ENCODE data around the gene PIP5K1A. TPM values are rescaled to one million over a fixed set of nuclear protein-coding genes. Genes with fewer than 3 reads are reported as not detected.

The PIP5K1A gene
- 10 to 100 TPM; 23.4 to 46.8 (median 36.9) TPM for total RNA-seq

GRCh38 chr1:151198254-151199127 lies at the start of gene PIP5K1A:
PIP5K1A (plus strand) TSS chr1:151198552; CDS start chr1:151198997, 445 bp downstream.
- intact Hi-C loops (cut with DNase I; ENCODE audit: low total_unique reads) = loop anchor here (1.0 to 5.0 kb wide), 3 partner anchors 53 to 144 kb away; partner anchors contain the start of gene PI4KB

GRCh38 chr1:151156515-151156819 lies 41.9 kb upstream of the PIP5K1A start, which contains the start of gene TNFAIP8L2:
TNFAIP8L2 (plus strand) TSS chr1:151156649; CDS start chr1:151158698, 2,049 bp downstream.
- Histone ChIP-seq H3K36me3 (peaks cover 0 to 29% of the 10 kb centered on the region in 2 donors), H3K27me3 (no peaks in the 10 kb centered on the region), H3K4me1 (peaks cover 16 to 17% of the 10 kb centered on the region in 2 donors), H3K4me3 (peak within 1 kb of the TSS in 1 of 4 donors; percentile 33), H3K9me3 (no peaks in the 10 kb centered on the region), H3K27ac (peak within 1 kb of the TSS in 2 of 4 donors; percentile 12 to 29)
- no peak for TF ChIP-seq CTCF (IDR thresholded peaks at IDR 0.05 in 4 of 5, conservative IDR thresholded peaks at IDR 0.05 in 1 of 5)
- TF ChIP-seq POLR2A (IDR thresholded peaks at IDR 0.05) = no peak
- intact Hi-C loops (cut with DNase I; ENCODE audit: low total_unique reads) = loop anchor here (1.0 to 2.0 kb wide), 2 partner anchors 57 to 86 kb away; partner anchors contain the start of gene GABPB2
- DNase-seq (peak in 1 of 2 donors; percentile 30), ATAC-seq (peak in 1 of 2 donors; percentile 22)
- in situ Hi-C loops (cut with MboI; ENCODE audit: low sequenced_read_pairs in 4 of 4) = loop anchor here in 3 of 4 donors (5.0 to 10.0 kb wide), 2 partner anchors 52 to 59 kb away; no protein-coding TSS in a partner anchor

More at GRCh38 chr1:151198254-151199127, at the start of gene PIP5K1A:
- in situ Hi-C loops (cut with MboI; ENCODE audit: low sequenced_read_pairs in 4 of 4) = loop anchor here (5.0 to 10.0 kb wide), 3 partner anchors 54 to 146 kb away; partner anchors contain the start of genes PSMD4 (in 4 of the 4) and RFX5 (in 1 of the 4)
- ATAC-seq (peak; percentile 85 to 93), DNase-seq (peak; percentile 99)
- Histone ChIP-seq H3K4me3 (peak within 1 kb of the TSS; percentile 84 to 97 (median 93)), H3K4me1 (peaks cover 32 to 50% of the 10 kb centered on the region in 2 donors), H3K27me3 (no peaks in the 10 kb centered on the region), H3K36me3 (no peaks in the 10 kb centered on the region), H3K9me3 (no peaks in the 10 kb centered on the region), H3K27ac (peak within 1 kb of the TSS; percentile 96 to 99 (median 96))
- TF ChIP-seq POLR2A (IDR thresholded peaks at IDR 0.05) (peak; percentile 84 to 88), CTCF (IDR thresholded peaks at IDR 0.05 in 4 of 5, conservative IDR thresholded peaks at IDR 0.05 in 1 of 5) (peak in 1 of 5 experiments; percentile 12)

GRCh38 chr1:151157067-151157531 lies 41.3 kb upstream of the PIP5K1A start:
- Histone ChIP-seq H3K27ac (peak overlapping the region in 1 of 4 donors; percentile 12), H3K4me3 (peak overlapping the region in 1 of 4 donors; percentile 33), H3K27me3 (no peaks in the 10 kb centered on the region), H3K4me1 (peaks cover 16 to 17% of the 10 kb centered on the region in 2 donors), H3K36me3 (peaks cover 0 to 35% of the 10 kb centered on the region in 2 donors), H3K9me3 (no peaks in the 10 kb centered on the region)
- TF ChIP-seq CTCF (IDR thresholded peaks at IDR 0.05 in 4 of 5, conservative IDR thresholded peaks at IDR 0.05 in 1 of 5) (no peak), POLR2A (IDR thresholded peaks at IDR 0.05) (no peak)
- in situ Hi-C loops (cut with MboI; ENCODE audit: low sequenced_read_pairs in 4 of 4) = loop anchor here in 3 of 4 donors (5.0 to 10.0 kb wide), 2 partner anchors 52 to 60 kb away; no protein-coding TSS in a partner anchor
- ATAC-seq (no peak), DNase-seq (no peak)
- intact Hi-C loops (cut with DNase I; ENCODE audit: low total_unique reads) = loop anchor here (2.0 kb wide), 1 partner anchor 86 kb away; the partner anchor contains the start of gene GABPB2

- in situ Hi-C loops (cut with MboI; ENCODE audit: low sequenced_read_pairs in 4 of 4) = loop anchor here in 3 of 4 donors (5.0 to 10.0 kb wide), 2 partner anchors 54 to 61 kb away; no protein-coding TSS in a partner anchor
- Histone ChIP-seq H3K36me3 (peaks cover 0 to 37% of the 10 kb centered on the region in 2 donors), H3K9me3 (no peaks in the 10 kb centered on the region), H3K4me3 (no peak overlapping the region), H3K27me3 (no peaks in the 10 kb centered on the region), H3K27ac (peak overlapping the region in 1 of 4 donors; percentile 54), H3K4me1 (peaks cover 16 to 21% of the 10 kb centered on the region in 2 donors)
- no peak for TF ChIP-seq POLR2A (IDR thresholded peaks at IDR 0.05)
- no peak for TF ChIP-seq CTCF (IDR thresholded peaks at IDR 0.05 in 4 of 5, conservative IDR thresholded peaks at IDR 0.05 in 1 of 5)
- intact Hi-C loops (cut with DNase I; ENCODE audit: low total_unique reads) = no loop called here
- DNase-seq (no peak), ATAC-seq (no peak)
Measured at GRCh38 chr1:151158326-151158725, 40.0 kb upstream of the PIP5K1A start.
